PFSK-1 (cell line): ENCODE data around the gene USP7.

Experiments
- POLR2AphosphoS5 ChIP-seq: IDR thresholded peaks from 2 replicates; pipeline ENCODE4 v1.6.1; 2012; ENCODE audit warnings: low read depth, mild to moderate bottlenecking, control low read depth, low read length, moderate library complexity
- SIN3A ChIP-seq: IDR thresholded peaks from 2 replicates; pipeline ENCODE4 v1.6.1; 2012; ENCODE audit warnings: mild to moderate bottlenecking, low read length, moderate library complexity, borderline replicate concordance; ENCODE audit not compliant: insufficient read depth

DNA sequence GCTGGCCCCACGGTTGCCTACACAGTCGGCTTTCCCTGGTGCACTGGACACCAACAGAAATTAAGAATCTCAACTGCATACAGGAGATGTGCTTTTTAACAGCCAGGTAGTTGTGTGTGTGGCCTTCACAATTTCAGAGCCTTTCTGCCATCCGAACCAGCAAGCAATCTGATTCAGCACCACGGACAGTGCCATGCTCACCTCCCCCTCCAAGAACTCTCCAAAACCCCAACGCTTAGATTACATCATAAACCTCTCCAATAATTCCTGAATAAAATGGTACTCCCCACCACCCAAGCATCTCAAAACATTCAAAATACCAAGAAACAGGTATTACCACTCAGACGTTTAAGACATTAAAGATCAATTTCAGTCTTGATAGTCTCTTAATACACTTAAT, 31.8 kb downstream of the USP7 start:
- TF ChIP-seq SIN3A (no peak), POLR2AphosphoS5 (no peak)
